Measurements from ENCODE around the gene C17orf100. TPM values are rescaled to one million over a fixed set of nuclear protein-coding genes. Genes with fewer than 3 reads are reported as not detected.

C17orf100 gene
- total RNA-seq, 6 experiments from 2014 or later: 1.0 to 1.7 (median 1.3) TPM

GRCh38 chr17:6683081-6683684, 31.6 kb downstream of the C17orf100 start:
- H3K4me1 Mint-ChIP-seq (ENCODE audit: low read depth): no peaks in the 10 kb centered on the region
- H3K36me3 Mint-ChIP-seq (ENCODE audit: low read depth): no peaks in the 10 kb centered on the region
- no peak for DNase-seq
- TF ChIP-seq CTCF (IDR thresholded peaks at IDR 0.05): no peak
- H3K27ac Mint-ChIP-seq: no peak overlapping the region
- peaks cover 46% of the 10 kb centered on the region for H3K27me3 Mint-ChIP-seq (ENCODE audit: insufficient read depth)
- H3K4me3 Mint-ChIP-seq: no peak overlapping the region
- no peaks in the 10 kb centered on the region for H3K9me3 Mint-ChIP-seq

- no peaks in the 10 kb centered on the region for H3K36me3 Mint-ChIP-seq (ENCODE audit: low read depth)
- no peak for DNase-seq
- no peaks in the 10 kb centered on the region for H3K9me3 Mint-ChIP-seq
- no peaks in the 10 kb centered on the region for H3K4me1 Mint-ChIP-seq (ENCODE audit: low read depth)
- no peak overlapping the region for H3K4me3 Mint-ChIP-seq
- peaks cover 46% of the 10 kb centered on the region for H3K27me3 Mint-ChIP-seq (ENCODE audit: insufficient read depth)
- TF ChIP-seq CTCF (IDR thresholded peaks at IDR 0.05): no peak
- H3K27ac Mint-ChIP-seq: no peak overlapping the region
Observed at GRCh38 chr17:6683730-6684459, 32.3 kb downstream of the C17orf100 start.

- H3K36me3 Mint-ChIP-seq (ENCODE audit: low read depth): no peaks in the 10 kb centered on the region
- no peak for DNase-seq
- TF ChIP-seq CTCF (IDR thresholded peaks at IDR 0.05): no peak
- no peak overlapping the region for H3K4me3 Mint-ChIP-seq
- H3K27me3 Mint-ChIP-seq (ENCODE audit: insufficient read depth): peaks cover 48% of the 10 kb centered on the region
- H3K9me3 Mint-ChIP-seq: no peaks in the 10 kb centered on the region
- no peaks in the 10 kb centered on the region for H3K4me1 Mint-ChIP-seq (ENCODE audit: low read depth)
- no peak overlapping the region for H3K27ac Mint-ChIP-seq
Observed at GRCh38 chr17:6684460-6684783, 32.9 kb downstream of the C17orf100 start.

- Mint-ChIP-seq H3K9me3 (no peaks in the 10 kb centered on the region), H3K27ac (no peak overlapping the region), H3K4me1 (ENCODE audit: low read depth) (no peaks in the 10 kb centered on the region), H3K36me3 (ENCODE audit: low read depth) (no peaks in the 10 kb centered on the region), H3K27me3 (ENCODE audit: insufficient read depth) (peaks cover 51% of the 10 kb centered on the region), H3K4me3 (no peak overlapping the region)
- no peak for DNase-seq
- no peak for TF ChIP-seq CTCF (IDR thresholded peaks at IDR 0.05)
Observed at GRCh38 chr17:6684881-6685767, 33.6 kb downstream of the C17orf100 start.

- Mint-ChIP-seq H3K4me1 (ENCODE audit: low read depth) (no peaks in the 10 kb centered on the region), H3K9me3 (no peaks in the 10 kb centered on the region), H3K27me3 (ENCODE audit: insufficient read depth) (peaks cover 51% of the 10 kb centered on the region), H3K36me3 (ENCODE audit: low read depth) (no peaks in the 10 kb centered on the region), H3K4me3 (no peak overlapping the region), H3K27ac (no peak overlapping the region)
- DNase-seq: no peak
- no peak for TF ChIP-seq CTCF (IDR thresholded peaks at IDR 0.05)
Observed at GRCh38 chr17:6686026-6686425, 34.5 kb downstream of the C17orf100 start.
